ENCODE measurements around the gene FHAD1.
A peak's percentile ranks its signal among the peaks of the same experiment; 100 is the strongest.

FHAD1 gene

GRCh38 chr1:15400627-15401026 is 153.6 kb downstream of the FHAD1 start:
- DNase-seq (ENCODE audit: low read depth), result no peak

DNA sequence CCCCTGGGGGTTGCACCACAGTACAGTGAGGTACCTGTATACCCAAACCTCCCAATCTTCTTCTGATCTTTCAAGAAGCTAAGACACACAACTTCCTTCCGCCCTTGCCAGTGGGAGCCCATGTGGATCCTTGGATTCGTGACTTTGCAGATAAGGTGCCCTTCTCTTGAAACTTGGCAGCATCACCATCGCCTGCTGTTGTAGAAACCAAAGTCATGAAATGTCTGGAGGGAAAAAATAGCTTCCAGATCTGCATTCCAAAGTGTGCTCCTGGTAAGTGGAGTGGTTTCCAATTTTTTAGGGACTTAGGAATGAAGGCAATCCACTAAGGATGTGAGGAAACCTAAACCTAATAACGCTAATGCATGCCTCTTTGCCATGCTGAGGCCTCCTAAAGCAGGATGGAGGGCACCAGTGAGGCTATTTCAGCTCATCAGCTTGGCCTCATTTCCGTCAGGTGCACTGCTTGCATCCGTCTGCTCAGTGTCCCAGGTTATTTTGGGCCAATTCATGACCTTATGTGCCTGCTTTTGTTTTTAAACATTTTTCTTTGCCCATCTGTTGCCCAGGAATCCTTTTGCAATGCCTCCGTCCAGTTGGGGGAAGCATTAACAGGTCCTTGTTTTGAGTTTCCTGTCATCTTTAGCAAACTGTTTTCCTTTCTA is 154.5 kb downstream of the FHAD1 start:
- no peak for DNase-seq (ENCODE audit: low read depth)

DNA sequence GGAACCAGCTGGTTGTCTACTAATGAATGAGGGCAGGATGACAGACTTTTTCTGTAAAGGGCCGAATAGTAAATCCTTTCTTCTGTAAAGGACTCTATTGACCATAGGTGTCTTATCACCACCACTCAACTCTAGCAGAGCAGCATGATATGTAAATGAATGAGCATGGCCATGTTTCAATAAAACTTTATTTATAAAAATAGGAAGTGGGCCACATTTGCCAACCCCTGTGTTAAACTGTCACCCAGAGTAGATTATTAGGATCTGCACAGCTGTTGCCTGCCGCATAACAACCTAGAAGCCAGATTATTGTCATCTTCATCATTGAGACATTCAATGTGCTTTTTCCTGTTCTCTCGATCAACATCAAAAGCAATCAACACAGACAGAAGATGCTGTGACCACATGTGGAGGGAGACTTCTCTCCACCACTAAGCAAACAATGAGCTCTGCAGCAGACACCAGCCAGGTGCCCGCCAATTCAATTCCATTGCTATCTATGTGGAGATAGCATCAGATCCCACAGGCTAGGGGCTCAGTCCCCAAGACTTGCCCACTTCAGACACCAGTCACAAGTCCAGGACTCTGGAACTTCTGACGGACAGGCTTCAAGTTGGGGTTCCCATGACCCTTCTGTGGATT is 155.9 kb downstream of the FHAD1 start:
- no peak for DNase-seq (ENCODE audit: low read depth)

- DNase-seq (ENCODE audit: low read depth), result no peak
These were observed 157.0 kb downstream of the FHAD1 start for GRCh38 chr1:15403962-15404580.

- DNase-seq (ENCODE audit: low read depth), result no peak
These were observed 158.3 kb downstream of the FHAD1 start for GRCh38 chr1:15405106-15405850.

GRCh38 chr1:15406614-15407559 is 159.9 kb downstream of the FHAD1 start:
- DNase-seq (ENCODE audit: low read depth), result no peak

DNA sequence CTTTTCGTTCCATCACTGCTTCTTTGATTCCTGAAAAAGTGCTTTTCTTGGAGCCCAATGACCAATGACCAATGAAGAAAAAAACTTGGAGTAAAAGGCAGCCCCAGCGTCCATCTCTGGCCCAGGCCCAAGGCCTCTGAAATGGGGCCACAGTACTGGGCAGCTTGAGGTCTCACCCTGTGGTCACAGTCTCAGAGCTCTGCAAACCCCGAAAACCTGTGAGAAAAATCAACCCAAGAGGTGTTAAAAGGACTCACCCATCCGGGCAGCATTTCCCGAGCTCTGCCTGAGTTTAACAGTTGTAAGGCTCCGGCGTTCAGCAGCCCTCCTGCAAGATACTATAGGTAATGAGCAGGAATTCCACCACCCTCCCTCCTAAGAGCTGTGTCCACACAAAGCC is 160.6 kb downstream of the FHAD1 start:
- no peak for DNase-seq (ENCODE audit: low read depth)

GRCh38 chr1:15408890-15409387 is 161.9 kb downstream of the FHAD1 start:
- no peak for DNase-seq (ENCODE audit: low read depth)

DNA sequence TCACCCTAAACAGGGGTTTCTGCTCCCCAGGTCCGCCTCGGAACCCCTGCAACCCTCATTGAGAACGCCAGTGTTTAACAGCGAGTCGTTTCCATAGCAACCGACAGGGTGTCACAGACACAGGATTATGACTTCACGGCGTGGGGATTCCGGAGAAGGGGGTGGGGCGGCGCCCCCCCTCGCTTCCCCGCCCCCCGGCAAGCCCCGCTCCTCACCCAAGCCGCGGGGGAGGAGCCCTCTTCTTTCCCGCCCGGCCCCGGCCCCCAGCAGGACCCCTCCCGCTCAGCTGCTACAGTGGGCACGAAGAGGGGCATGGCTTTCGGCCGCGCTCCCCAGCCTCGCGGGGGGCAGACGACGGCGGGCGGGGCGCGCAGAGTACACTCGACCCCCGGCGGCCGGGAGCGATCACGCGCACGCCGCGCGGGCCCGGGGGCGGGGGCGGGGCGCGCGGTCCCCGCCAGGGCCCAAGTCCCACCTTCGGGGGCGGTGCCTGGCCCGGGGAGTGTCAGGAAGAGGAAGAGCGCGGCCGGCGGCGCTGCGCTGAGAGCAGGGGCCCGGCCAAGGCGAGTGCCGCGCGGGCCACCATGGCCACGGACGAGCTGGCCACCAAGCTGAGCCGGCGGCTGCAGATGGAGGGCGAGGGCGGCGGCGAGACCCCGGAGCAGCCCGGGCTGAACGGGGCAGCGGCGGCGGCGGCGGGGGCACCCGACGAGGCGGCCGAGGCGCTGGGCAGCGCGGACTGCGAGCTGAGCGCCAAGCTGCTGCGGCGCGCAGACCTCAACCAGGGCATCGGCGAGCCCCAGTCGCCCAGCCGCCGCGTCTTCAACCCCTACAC is 162.6 kb downstream of the FHAD1 start, which contains the start of gene EFHD2:
TSS of gene EFHD2 (plus strand) at position 501 of the 835 bp plus-strand sequence. CDS start at position 585, 84 bp downstream.
- peak; percentile 89 for DNase-seq (ENCODE audit: low read depth)

DNA sequence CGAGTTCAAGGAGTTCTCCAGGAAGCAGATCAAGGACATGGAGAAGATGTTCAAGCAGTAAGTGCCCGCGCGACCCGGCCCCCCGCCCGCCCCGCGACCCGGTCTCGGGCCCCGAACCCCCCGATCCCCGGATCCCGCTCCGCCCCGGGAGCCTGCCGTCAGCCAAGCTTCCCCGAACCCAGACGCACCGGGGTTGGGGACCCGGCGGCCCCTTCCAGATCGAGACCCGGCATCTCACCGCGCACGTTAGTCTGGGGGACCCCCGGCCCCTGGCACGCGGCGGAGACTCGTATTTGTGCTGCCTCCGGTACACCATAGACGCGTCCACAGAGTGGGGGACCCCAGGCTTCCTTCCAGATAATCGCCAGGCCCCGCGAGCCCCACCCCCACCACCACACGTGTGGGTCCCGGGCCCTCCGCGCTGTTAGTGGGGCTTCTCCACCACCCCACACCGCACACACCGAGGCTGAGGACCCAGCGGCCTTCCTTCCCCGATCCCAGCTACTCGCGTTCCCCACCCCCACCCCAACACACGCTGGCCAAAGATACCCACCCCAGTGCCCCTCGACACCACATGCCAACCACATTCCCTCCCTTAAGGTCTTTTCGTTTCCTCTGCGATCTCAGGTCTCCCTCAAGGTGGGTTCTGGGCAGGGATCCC is 163.3 kb downstream of the FHAD1 start:
- DNase-seq (ENCODE audit: low read depth), result no peak

DNA sequence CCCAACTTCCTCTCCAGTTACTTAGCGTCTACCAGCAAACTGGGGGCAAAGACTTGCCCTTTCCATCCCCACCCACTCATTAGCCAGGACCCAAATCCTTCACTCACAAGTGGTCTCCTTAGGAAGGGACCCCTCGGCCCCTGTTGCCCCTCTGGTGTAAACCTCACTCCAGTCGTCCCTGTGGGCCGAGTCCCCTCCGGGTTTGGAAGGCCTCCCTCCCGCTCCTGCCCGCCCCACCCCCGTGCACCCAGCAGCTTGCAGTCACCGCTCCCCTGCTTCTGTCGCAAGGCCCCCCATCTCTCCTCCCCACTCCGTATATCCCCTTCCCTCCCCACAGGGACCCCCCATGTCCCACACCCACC is 163.8 kb downstream of the FHAD1 start:
- DNase-seq (ENCODE audit: low read depth), result no peak

DNA sequence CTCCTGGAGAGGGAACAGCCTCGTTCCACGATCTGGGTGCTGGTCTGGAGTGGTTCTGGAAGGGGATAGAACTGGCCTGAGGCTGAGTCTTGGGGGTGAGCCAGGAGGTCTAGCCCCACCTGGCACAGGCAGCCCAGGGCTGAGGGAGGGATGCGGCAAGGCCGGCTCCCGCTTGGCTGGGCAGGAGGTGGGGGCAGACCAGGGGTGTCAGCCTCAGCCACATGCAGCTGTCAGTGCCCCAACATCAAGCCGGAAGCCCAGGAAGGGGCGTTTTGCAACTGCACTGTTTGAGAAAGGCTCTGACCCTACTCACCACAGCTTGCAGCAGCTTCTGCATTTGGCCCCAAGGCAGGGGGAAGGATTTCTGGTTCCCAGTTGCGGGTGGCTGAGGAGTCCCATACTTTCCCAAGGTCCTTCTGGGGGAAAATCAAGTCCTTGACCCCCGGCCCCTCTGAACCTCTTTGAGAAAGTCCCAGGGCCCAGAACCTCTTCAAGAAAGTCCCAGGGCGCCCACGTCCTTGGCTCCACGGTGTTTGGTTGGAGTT is 164.6 kb downstream of the FHAD1 start:
- no peak for DNase-seq (ENCODE audit: low read depth)

DNA sequence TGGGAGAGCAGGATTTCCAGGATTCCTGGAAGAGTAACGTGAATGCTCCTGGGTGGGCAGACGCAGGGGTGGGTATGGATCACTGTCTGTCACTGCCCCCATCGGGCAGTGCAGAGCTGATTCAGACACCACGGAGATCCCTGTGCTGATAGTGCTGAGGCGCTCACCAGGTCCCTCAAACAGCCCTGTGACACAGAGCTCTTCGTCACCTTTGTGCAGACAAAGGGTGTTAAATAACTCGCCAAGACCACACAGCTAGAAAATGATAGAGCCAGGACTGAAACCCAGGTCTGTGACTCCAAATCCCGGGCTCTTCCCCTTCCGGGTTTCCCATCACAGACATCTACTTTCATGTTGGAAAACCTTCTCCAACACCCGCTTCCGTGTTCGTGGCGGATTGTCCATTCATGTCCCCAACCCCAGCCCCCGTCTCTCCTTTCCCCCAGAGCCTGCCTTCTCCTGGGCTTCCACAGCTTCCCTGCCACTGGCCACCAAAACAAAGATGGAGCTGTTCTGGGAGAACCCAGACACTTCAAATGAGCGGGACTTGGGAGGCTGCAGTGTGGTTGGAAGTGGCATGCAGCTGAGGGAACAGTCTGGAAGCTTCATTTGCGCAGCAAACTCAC is 165.3 kb downstream of the FHAD1 start:
- DNase-seq (ENCODE audit: low read depth), result peak; percentile 54

DNA sequence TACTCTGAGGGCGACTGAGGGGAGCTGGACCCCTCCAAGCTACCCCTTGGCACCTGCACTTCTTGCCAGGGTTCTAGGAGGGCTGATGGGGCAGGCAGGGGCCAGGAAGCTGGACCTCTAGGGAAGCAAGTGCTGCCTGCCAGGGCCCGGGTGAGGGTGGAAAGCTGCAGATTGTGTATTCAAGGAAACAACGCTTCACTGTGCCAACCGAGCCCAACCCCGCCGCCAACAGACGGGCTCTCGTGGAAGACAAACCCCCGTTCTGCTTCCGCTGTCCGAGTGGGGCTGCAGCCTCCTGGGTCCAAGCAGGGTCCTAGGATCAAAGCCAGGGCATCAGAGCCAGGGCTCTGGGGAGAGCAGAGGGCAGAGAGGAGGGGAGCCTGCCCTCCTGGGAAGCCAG is 165.8 kb downstream of the FHAD1 start:
- DNase-seq (ENCODE audit: low read depth), result no peak

GRCh38 chr1:15413563-15414444 is 166.8 kb downstream of the FHAD1 start:
- DNase-seq (ENCODE audit: low read depth), result no peak

- DNase-seq (ENCODE audit: low read depth), result no peak
These were observed 167.5 kb downstream of the FHAD1 start for GRCh38 chr1:15414445-15414983.

DNA sequence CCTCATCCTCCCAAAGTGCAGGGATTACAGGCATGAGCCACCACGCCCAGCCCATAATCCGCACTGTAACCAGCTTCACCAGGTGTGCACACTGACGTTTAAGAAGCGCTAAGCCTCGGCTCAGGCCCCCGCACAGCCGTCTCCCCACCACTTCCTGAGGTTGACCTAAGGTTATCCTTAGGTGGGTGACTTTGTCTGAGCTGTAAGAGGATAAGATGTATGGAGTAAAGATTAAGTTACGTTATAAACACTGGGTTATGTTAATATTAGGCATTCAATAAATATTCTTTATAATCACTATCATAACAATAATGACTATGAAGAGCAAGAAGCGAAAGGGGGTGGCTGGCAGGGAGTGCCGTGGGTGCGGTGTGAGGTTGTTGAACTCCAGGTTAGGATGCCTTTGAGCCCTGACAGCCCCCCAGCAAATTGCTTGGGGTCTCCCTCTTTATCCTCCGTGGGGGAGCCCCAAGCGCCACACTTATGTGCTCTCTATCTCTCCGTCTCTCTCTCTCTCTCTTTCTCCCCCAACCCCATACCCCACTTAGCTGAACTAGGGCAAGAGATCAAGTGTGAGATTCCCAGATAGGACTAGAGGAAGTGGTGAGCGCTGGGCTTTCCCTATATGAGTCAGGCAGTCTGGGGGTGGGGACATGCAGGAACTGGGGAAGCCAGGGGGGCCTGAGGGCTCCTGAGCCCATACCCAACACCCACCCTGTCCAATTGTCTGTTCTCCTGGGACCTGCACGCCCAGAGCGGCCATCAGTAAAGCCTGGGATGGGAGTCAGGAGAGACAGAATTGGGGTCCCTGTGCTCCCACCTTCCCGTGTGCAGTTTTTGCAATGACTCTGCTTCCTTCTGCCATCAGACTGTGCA is 170.3 kb downstream of the FHAD1 start:
- peak; percentile 78 for DNase-seq (ENCODE audit: low read depth)
